Urothelium cell line (cell line): ENCODE measurements around the gene CREBRF.
"Not testable (repeated sequence)": the region's sequence is repeated elsewhere in the genome, so short reads cannot be mapped to it uniquely, and the experiment has no call there.

Experiments
- DNase-seq: peaks from one replicate; pipeline ENCODE4 v3.0.0; 2011; ENCODE audit warnings: low spot score, mixed read lengths
- FAIRE-seq: peaks from 2 replicates; lab custom pipeline; 2011; peaks lifted over from hg19 to GRCh38; lab: Jason Lieb, UNC

Gene CREBRF

DNA sequence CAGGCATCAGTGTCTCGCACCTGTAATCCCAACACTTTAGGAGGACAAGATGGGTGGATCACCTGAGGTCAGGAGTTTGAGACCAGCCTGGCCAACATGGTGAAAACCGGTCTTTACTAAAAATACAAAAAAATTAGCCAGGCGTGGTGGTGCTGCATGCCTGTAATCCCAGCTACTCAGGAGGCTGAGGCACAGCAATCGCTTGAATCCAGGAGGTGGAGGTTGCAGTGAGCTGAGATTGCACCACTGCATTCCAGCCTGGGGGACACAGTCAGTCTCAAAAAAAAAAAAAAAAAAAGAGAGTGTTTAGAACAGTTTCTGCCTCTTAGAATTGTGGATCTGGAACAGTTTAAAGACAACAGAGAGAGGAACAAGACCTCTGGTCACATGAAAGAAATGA is 20.3 kb downstream of the CREBRF start:
- not testable (repeated sequence) for DNase-seq, FAIRE-seq

DNA sequence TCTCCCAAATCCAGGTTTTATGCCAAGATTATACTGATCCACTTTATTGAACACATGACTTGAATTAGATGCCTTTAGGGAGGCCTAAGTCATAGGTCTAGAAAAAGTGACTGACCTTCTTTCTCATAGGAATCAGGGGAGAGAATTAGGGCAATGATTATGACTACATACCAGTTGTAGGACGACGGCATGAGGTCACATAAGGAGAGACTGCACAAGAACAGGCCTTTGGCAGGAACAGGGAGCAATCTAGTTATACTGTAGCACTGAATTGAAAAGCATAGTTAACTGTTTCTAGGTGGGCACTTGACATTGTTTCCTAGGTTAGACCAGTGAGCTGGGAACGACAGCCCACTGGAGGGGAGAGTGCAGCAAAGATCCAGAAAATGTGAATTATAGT is 22.7 kb downstream of the CREBRF start:
- DNase-seq (no peak), FAIRE-seq (no peak)

DNA sequence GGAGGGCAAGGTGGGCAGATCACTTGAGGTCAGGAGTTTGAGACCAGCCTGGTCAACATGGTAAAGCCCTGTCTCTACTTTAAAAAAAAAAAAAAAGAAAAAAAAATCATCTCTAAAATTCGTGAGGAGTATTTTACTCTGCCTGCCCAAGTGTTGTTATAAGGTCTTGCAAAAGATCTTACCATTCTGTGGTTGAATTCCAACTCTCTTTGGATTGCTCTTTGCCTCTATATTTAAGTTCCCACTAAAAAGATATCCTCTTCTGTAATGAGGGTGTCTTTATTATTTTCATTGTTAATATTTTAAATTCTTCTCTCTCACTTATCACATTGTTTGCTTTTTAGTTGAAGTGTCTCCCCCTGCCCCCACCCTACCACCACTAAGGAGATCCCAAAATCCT is 33.4 kb downstream of the CREBRF start:
- FAIRE-seq (no peak), DNase-seq (no peak)

DNA sequence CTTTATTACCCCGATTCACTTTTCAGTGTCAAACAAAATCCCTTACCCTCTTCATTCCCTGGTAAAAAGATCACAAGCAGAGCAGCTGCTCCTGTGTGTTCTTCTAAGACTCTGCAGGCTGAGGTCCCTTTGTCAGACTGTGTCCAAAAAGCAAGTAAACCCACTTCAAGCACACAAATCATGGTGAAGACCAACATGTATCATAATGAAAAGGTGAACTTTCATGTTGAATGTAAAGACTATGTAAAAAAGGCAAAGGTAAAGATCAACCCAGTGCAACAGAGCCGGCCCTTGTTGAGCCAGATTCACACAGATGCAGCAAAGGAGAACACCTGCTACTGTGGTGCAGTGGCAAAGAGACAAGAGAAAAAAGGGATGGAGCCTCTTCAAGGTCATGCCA is 34.5 kb downstream of the CREBRF start:
- no peak for FAIRE-seq

DNA sequence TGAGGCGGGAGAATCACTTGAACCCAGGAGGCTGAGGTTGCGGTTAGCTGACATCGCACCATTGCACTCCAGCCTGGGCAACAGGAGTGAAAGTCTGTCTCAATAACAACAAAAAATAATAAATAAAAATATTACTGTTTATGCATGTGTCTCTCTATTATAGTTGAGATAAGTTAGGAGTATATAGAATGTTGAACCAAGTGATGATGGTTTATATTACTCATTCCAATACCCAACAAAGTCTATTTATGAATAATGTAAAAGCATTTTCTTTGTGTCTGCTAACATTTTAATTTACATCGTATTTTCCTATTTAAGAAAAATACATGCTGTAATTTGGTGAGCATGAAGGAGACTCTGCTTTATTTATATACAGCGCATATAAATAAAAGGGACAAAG is 35.8 kb downstream of the CREBRF start:
- no peak for FAIRE-seq
- DNase-seq: no peak

More for the DNA sequence above, 34.5 kb downstream of the CREBRF start:
- no peak for DNase-seq

DNA sequence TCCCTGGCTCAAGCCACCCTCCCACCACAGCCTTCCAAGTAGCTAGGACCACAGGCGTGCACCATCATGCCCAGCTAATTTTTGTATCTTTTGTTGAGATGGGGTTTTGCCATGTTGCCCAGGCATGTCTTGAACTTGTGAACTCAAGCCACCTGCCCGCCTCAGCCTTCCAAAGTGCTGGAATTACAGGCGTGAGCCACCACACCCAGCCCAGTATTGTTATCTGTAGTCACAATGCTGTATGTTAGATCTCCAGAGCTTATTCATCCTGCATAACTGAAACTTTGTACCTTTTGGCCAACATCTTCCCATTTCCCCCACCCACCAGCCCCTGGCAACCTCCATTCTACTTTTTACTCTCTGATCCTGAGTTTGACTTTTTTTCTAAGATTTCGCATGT is 37.5 kb downstream of the CREBRF start:
- FAIRE-seq (peak; percentile 48), DNase-seq (no peak)

DNA sequence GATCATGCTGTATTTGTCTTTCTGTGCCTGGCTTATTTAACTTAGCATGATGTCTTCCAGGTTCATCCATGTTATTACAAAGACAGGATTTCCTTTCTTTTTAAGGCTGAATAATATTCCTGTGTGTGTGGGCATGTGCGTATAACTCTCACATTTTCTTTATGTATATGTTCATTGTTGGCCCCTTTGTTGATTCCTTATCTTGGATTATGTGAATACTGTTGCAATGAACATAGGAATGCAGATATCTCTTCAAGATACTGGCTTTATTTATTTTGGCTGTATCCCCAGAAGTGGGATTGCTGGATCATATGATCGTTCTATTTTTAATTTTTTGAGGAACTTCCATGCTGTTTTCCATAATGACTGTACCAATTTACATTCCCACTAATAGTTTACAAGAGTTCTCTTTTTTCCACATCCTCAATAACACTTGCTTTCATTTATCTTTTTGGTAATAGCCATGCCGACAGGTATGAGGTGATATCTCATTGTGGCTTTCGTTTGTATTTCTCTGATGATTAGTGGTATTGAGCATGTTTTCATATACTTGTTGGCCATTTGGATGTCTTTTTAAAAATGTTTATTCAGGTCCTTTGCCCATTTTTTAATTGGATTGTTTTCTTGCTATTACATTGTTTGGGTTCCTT is 38.0 kb downstream of the CREBRF start:
- DNase-seq (no peak), FAIRE-seq (peak; percentile 30)

DNA sequence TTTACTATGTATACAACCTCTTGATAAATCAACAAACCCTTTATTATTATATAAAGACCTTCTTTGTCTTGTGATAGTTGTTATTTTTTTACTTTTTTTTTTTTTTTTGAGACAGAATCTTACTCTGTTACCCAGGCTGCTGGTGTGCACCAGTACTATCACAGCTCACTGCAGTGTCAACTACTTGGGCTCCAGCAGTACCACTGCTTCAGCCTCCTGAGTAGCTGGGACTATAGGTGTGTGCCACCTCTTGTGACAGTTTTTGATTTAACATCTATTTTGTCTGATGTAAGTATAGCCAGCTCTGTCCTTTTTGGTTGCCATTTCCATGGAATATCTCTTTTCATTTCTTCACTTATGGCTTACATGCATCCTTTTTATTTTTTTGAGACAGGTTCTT is 42.6 kb downstream of the CREBRF start:
- FAIRE-seq: no peak
- DNase-seq: no peak

DNA sequence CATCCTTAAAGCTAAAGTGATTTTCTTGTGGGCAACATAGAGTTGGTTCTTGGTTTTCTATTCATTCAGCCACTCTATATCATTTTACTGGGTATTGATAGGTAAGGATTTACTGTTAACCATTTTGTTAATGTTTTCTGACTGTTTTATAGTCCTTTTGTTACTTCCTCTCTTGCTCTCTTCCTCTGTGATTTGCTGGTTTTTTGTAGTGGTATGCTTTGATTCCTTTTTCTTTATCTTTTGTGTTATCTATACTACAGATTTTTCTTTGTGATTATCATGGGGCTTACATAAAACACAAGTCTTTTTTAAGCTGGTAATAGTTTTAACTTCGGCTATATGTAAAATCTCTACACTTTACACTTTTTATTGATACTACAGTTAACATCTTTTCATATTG is 43.3 kb downstream of the CREBRF start:
- FAIRE-seq (no peak), DNase-seq (no peak)

DNA sequence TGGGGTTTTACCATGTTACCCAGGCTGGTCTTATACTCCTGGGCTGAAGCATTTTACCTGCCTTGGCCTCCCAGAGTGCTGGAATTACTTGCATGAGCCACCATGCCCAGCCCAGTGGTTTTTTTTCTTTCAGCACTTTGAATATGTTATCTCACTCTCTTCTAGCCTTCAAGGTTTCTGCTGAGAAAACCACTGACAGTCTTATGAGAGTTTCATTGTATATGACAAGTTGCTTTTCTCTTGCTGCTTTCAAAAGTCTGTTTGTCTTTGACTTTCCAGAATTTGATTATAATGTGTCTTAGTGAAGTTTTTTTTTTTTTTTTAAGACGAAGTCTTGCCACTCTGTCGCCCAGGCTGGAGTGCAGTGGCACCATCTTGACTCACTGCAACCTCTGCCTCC is 45.1 kb downstream of the CREBRF start:
- no peak for DNase-seq
- FAIRE-seq: no peak

DNA sequence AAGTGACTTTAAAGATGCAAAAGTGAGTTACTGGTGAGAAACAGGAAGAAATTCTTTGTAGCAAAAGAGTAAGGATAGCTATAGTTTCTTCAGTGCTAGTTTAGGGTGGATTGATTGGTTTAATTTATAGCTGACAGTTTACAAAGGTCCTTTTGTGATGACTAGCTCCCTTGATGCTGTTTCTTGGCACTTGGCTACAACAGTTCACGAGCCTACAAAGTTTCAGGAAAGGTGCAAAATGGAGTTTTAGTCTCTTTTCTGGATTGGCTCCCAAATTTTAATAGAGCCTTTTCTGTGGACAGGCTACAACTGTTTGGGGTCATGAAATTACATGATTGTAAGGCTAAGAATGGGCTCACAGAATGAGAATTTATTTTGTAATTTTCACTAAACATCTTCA is 47.3 kb downstream of the CREBRF start:
- DNase-seq: no peak
- FAIRE-seq: no peak

DNA sequence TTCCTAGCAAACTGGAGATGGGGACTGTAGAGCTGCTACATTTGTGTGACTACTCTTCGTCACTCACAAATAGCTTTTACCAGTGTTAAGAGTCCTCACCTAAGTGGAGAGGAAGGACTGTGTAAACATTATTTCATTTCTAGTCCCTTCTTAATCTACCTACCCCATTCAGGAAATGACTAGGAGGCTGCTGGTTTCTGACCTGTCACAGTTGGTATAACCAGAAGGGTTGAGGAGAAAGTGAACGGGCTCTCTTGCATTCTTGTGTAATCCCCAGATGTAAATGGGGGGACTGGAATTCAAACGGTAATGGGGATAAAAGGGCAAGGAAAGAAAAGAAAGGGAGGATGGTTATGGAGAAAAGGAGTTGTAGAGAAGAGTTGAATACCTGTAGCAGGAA is 52.8 kb downstream of the CREBRF start:
- FAIRE-seq (no peak), DNase-seq (no peak)

DNA sequence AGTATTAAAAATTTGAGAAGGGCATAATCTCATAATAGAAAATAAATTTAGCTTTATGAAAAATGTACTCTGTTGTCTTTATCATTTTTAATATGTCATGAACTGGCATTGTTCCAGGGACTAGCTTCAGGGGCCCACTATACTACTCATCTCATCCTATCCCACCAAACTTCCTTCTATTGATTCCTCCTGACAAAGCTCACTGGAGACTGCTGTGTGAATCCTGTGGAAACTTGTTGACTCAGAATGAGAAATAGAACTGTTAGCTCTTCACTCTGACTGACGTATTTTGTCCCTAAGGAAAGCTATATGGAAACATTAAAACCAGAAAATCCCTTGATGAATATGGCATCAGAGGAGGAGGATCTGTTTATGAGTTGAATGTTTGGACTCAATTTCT is 58.4 kb downstream of the CREBRF start:
- DNase-seq (no peak), FAIRE-seq (no peak)

DNA sequence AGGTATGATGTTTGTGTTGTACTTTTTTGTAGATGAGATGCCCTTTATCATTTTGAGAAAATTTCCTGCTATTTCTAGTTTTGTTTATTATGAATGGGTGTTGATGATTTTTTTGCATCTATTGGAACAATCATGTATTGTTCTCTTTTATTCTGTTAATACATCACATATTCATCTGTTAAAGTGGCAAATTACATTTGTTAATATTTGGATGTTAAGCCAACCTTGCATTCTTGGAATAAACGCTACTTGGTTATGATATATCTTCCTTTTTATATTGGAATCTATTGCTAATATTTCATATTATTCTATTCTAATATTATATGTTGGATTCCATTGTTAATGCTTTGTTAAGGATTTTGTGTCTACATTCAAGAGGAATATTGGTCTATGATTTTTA is 63.6 kb downstream of the CREBRF start:
- no peak for FAIRE-seq
- no peak for DNase-seq

DNA sequence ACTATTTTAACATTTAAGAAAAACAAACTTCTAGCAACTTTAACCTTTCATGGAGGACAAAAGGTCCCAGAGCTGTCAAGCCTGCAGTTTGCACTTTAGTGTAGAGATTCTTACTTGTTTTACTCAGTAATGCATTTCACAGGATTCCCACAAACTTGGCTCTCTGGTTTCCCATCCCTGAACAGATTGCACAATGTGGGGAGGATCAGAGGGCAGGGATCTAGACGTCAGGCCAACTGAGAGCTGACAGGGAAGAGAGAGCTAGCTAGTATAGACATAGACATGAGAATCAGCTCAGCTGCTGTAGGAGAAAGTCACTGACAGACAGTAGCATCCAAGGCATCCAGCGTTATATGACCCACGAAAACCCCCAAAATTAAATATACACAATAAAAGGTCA is 67.3 kb downstream of the CREBRF start:
- FAIRE-seq: no peak
- no peak for DNase-seq

DNA sequence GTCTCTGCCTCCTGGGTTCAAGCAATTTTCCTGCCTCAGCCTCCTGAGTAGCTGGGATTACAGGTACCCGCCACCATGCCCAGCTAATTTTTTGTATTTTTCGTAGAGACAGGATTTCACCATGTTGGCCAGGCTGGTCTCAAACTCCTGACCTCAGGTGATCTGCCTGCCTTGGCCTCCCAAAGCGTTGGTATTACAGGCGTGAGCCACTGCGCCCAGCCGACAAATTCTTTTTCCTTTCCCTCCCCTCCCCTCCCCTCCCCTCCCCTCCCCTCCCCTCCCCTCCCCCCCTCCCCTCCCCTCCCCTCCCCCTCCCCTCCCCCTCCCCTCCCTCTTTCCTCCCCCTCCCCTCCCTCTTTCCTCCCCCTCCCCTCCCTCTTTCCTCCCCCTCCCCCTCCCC is 76.0 kb downstream of the CREBRF start:
- DNase-seq, FAIRE-seq: not testable (repeated sequence)

DNA sequence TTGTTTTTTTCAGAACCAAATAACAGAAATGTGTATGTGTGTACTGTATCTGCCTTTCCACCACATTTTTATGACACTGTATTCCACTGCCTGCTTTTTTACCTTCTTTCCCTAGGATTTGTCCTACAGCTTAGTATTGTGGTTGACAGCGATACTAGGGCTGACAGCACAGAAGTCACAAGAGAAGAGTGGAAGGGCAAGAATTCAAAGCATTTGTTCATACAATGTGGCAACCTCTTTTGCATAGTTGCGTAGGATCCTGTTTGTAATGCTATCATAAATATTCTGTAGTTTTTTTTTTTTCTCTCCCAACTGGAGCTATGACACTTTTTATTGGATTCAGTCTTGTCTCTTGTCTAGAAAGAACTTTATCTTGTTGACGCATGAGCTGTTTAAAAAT is 82.6 kb downstream of the CREBRF start:
- no peak for FAIRE-seq
- DNase-seq: no peak

DNA sequence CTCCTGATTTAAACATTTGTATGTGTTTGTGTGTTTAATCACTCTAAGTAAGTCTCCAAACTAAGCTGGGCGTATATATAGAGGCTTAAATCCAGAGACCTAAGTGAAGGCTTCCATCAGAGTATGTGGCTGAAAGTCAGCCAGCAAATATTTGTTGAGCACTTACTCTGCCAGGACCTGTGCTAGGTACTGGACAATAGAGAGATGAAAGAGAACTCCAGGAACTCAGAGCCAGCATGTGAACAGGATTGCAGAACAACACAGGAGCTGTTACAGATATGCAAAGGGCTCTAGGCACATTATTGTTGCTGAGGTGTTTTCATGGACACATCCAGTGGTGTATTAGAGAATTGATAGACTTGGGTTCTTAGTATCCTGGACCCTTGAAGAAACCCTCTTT is 83.5 kb downstream of the CREBRF start:
- no peak for DNase-seq
- no peak for FAIRE-seq

DNA sequence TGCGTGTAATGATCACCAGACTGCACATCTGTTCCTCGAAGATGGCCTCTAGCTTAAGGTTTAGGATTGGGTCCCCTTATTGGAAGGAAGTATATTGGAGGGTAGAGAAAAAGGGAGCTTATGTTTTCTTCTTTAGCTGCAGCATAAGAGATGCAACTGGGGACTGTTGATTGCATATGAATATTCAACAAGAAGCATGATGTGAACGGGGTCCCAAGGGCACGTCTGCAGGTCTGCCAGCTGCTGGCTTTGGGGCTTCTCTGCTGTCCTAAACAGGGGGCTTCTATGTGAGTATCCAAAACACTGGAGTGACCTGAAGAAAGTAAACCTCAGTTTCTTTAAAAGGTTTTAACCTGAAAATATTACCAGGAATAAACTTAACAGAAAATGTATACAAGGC is 84.6 kb downstream of the CREBRF start:
- FAIRE-seq: no peak
- no peak for DNase-seq

DNA sequence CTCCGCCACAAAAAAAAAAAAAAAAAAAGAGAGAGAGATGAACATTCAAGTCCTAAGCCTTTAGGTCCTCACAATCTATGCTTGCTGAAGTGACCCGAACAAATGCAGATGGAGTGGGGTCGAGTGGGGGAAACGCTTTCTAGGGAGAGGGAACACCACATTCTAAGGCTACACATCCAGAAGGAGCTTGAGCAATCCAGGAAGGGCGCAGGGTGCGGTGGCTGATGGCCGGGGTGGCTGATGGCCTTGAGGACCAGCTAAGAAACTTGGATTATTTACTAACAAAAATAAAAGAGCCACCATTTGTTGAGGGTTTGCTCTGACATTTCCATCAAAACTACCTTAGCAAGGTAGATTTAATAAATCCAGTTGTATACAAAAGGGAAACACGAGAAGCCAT is 87.4 kb downstream of the CREBRF start:
- FAIRE-seq (no peak), DNase-seq (no peak)

DNA sequence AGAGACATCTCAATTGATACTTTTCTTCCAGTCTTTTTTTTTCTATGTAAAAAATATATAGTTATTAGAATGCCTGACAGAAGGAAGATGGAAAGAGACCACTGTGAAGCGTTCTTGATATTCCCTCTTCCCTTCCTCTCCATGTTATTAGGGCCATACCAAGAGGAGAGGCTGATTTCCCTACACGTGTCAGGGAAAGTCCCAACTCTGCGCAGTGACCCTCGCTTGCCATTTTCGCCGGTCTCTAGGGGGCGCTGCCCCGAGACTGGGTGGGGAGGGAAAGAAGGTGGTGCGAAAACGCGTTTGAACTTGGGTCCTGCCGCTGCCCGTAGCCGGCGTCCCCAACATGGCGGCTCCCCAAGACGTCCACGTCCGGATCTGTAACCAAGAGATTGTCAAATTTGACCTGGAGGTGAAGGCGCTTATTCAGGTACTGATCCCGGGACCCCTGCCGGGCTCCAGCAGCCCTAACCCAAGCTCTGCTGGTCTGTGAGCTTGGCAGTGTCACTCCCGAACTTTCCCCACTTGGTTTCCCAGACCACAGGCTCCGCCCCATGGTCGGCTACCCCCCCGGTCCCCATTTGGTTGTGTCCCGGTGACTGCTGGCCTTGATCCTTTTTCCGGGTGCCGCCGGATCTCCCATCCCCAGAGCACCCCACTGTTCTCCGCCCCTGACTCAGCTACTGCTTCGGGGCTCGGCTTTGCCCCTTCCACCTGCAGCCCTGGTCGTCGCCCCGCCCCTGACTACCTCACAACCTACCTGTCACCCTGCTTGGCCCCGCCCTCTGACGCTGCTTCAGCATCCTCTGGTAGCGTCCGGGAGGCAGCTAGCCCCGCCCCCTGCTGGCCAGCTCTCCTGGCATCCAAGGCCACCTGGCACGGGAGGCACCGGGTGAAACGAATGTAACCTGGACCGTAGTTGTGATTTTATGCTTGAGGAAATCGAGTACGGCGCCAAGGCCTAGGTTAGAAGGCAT is 88.3 kb downstream of the CREBRF start, which contains the start of gene BNIP1:
Gene BNIP1 (plus strand): TSS at position 332 of the 977 bp plus-strand sequence. CDS start 15 bp downstream, at position 347.
- DNase-seq (peak; percentile 93), FAIRE-seq (peak; percentile 81)

DNA sequence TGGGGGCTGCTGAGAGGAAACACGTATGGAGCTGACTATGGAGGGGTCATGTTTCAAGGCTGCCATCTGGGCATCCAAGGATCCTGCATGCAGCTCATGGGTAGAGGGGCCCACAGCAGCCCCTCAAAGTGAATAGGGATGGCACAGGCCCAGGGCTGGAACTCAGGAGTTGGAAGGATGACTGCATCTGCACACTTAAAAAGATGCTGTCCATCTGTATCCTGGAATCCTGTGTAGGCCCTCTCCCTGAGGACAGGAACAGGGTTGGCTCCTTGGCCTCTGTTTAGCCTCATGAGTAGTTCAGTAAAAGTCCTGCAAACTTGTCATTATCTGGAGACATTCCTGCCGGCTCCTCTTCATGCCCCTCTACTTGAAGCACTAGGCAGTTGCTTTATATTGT is 92.2 kb downstream of the CREBRF start:
- no peak for DNase-seq
- no peak for FAIRE-seq
